Activated T-helper 1 cell treated with anti-CD3 and anti-CD28 coated beads, Interleukin-2, amount 50 U/mL, for 16 hours (primary cell): ENCODE results near the gene NR0B2.
A peak's percentile ranks its signal among the peaks of the same experiment; 100 is the strongest.

Source experiments
- DNase-seq, 2 donors: peaks; one replicate each; pipeline ENCODE4 v3.0.0-alpha.2; 2020; ENCODE audit warnings: low read depth in 1 of 2, low spot score in 1 of 2

The NR0B2 gene

DNA sequence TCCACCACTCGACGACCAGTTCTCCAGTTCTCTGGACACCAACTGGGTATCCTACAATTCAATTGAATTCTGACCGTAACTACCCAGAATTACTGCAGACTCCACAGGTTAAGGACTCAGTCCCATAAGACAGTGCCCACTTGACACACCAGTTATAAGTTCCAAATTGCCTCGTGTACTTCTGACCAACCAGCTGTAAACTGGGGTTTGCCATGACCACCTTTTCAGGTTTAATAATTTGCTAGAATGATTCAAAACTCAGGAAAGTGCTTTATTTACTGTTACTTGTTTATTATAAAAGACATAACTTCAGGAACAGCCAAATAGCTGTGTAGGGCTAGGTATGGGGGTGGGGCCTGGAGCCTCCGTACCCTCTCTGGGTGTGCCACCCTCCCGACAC lies 23.0 kb upstream of the NR0B2 start:
- no peak for DNase-seq

DNA sequence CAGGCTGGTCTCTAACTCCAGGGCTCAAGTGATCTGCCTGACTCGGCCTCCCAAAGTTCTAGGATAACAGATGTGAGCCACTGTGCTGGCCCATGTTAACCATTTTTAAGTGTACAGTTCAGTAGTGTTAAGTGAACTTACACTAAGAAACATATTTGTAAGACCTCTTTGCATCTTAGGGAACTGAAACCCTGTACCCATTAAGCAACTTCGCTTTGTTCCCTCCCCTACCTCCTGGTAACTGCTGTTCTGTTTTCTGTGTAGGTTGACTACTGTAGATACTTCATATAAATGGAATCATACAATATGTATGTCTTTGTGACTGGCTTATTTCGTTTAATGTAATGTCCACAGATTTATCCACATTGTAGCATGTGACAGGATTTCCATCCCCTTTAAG lies 18.8 kb upstream of the NR0B2 start:
- DNase-seq, result no peak

DNA sequence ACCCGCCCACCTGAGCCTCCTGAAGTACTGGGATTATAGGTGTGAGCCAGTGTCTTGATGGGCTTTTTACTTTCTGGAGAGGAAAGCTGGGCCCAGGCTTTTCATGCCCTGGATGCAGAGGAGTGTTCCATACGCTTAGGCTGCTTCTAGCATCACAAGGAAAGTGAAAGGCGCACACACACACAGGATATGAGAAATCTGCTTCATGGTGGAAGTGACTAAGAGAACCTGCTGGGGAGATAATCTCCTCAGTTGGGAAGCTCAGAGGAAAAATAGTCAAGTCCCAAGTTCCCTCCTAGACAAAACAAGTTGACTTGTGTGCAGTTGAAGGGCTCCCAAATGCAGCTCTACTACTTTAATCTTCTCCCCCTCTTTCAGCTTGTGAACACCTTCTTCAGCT lies 9.9 kb upstream of the NR0B2 start:
- no peak for DNase-seq

DNA sequence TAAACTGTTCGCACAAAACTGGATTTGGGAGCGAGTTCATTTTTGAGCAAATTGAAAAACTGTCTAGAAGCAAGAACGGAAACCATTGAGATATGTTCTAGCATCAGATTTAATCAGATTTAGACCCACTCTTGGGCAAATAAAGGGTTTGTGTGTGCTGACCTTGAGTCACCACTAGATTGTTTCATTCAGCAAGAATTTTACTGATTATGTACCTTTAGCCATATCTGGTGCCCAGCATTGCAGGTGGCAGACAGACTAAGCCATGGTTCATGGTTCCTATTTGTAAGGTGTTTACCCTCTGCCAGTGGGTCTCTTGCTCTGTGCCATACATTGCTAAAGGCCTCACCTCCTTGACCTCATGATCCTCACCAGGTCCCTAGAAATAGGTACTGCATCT lies 9.1 kb upstream of the NR0B2 start:
- no peak for DNase-seq

DNA sequence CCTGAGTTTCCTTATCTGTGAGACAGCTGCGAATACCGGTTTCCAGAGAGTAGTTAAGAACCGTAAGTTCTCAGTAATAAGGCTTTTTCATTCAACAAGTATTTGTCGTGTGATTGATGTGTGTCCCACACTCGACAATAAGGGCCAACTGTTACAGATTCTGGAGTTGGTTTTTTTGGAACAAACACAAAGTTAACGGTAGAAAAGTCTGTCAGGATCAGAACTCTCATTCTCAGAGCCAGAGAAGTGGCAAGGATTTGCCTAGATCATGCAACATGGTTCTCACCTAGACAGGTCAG lies 8.6 kb upstream of the NR0B2 start:
- DNase-seq, result no peak

DNA sequence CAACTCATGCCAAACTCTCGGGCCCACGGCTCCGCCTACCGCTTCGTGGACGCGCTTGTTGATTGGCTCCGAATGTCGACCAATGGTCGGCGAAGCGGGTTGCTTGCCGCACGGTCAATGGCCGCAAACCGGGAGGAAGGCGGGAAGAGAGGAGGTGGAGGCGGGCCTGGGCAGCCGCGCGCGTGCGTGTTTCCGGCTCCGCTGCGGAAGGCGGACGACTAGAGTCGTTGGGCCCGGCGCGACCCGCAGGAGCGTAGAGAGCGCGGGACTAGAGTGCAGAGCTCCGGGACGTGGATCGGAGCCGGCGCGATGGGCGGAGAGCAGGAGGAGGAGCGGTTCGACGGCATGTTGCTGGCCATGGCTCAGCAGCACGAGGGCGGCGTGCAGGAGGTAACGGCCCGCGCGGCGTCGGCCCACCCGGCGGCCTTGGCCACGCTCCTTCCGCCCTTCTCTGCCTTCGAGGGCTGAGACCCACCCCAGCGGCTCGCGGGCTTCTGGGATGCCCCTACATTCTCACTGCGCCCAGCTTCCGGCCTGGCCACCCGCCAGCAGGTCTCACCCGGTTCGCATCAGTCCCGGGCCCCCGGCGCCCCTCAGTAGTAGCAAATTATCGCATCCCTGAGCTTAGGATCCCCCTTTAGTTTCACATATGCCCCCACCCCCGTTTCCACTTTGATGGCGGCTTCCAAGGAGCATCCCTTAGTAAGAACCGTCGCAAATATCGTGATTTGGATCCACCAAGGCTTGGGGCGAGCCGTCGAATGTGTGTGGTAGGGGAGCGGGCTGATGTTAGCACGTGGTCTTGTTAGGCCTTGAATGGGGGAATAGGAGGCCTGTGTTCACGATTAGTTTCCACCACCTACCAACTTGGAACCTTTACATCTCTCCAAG lies 8.0 kb upstream of the NR0B2 start, which contains the start of gene NUDC:
TSS of gene NUDC (plus strand) at position 204 of the 891 bp plus-strand sequence. CDS start at position 310, 106 bp downstream.
- peak; percentile 91 for DNase-seq

DNA sequence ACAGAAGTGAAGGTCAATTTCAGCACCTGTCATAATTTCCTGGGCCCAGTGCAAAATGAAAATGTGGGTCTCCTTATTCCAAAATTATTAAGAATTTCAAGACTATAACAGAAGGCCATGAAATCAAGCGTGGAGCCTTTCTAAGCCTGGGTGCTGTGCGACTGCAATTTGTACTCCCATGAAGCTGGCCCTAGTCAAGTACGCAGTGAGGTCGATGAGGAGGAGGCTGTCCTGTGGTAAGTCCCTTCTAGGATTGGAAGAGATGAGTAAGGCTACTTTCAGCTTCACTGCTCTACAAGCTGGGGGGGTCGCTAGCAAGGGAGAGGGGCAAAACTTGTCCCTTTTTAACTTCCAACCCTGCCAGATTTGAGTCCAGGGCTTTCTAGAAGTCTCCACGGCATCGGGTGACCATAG lies 7.4 kb upstream of the NR0B2 start:
- no peak for DNase-seq

DNA sequence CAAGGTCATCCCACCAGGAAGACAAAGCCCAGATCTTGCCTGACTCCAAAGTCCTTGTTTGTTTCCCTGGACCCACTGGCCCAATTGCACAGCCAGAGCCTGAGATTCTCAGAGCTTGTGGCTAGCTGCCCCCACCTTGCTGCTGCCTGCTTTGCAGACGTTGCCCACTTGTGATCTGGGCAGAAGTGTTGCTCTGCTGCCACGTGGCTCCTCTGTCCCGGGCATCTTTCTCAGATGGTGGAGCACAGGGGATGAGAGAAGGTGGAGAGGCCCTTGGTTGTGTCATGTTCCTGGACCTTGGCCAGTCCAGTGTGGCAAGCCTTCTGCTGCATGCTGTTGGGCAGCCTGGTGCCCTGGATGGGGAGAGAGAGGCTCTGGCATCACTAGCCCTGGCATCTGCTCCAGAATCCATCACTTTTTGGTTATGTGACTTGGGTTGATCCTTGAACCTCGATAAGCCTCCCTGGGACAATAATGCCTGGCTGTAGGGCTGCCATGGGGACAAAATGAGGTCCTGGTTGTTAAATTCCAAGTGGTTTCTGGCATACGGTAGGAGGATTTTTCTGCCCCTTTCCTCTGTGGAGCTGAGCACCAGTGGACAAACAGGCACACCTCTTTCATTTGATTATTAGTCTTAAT lies 1.5 kb upstream of the NR0B2 start:
- no peak for DNase-seq

DNA sequence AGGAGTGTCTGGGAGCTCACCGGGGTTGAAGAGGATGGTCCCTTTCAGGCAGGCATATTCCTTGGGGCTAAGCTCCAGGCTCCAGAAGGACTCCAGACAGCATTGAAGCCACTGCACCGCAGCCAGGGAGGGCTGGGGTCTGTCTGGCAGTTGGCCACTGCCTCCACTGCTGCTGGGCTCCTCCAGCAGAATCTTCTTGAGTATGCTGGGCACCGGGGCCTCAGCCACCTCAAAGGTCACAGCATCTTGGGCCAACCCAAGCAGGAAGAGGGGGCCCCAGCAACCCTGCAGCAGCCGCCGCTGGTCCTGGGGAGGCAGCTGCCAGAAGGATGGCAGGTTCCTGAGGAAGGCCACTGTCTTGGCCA lies 404 bp downstream of the NR0B2 start:
- DNase-seq, result no peak

DNA sequence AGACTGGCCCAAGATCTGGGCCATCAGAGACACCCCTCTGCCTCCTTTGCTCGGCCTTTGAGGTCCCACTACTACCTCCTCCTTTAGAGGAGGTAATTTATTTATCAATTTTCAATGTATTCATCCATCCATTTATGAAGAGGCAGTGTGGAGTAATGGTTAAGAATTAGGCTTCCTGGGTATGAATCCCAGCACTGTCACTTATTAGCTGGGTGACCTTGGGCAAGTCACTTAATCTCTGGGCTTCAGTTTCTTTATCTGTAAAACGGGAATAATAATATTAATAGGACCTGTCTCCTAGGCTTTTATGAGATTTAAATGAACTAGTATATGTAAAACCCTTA lies 1.7 kb downstream of the NR0B2 start:
- no peak for DNase-seq

DNA sequence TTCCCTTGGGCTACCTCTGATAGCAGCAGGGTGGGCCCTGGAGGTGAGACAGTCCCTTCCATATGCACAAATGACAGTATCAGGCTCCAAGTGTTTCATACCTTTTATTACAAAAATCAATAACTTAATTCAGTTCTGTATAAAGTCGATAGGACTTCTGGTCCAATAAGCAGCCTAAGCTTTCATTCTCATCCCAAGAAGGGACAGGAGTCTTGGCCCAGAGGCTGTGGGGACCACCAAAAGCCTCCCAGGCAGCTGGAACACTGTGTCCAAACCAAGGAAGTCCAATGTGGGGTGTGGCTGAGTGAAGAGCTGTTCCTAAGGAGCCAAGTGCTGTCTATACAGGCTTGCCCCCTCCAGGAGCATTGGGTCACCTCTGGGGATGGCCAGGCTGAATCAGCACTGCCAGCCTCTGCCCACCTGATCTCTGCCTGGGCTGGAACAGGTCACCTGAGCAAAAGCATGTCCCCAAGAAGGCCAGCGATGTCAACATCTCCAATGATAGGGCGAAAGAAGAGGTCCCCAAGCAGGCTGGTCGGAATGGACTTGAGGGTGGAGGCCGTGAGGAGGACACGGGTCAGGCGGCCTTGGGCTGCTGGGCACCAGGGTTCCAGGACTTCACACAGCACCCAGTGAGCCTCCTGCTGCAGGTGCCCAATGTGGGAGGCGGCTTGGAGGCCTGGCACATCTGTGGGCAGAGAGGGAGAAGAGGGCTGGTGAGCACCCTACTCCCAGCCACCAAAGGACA lies 2.2 kb downstream of the NR0B2 start:
- DNase-seq, result no peak

DNA sequence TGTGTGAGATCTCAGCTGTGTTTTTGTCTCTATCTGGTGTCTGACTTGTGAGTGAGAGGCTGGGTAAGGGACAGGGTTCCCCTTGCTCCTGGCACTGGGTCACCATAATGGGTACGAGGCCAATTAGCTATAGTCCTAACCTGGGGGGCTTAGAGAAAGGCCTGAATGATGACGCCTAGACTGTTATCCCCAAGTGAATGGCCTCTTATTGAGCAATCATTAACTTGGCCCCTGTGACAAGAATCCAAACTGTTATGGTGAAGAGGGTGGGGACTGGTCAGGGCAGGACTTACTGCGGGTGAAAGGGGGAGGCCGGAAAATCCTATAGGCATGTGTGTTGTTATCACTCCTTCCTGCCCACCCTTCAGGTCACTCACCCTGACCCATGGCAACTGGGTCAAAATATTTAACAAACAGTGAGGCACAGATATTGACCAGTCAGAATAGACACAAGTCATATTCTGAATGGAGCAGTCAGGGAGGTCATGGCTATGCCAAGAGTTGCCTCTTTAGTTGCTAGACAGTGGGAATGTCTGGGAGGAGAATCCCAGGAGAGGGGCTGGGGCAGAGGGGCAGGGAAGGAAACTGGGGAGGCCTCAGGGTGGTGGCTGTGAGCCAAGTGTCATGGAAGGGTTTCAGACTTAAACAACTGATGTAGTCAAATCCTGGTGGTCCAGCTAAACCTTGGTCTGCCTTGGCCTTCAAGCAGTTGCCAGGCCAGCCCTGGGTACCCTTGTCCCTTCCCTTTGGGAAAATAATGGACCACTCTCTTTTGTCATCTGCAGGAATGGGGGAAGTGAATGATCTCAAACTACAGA lies 3.2 kb downstream of the NR0B2 start:
- no peak for DNase-seq

DNA sequence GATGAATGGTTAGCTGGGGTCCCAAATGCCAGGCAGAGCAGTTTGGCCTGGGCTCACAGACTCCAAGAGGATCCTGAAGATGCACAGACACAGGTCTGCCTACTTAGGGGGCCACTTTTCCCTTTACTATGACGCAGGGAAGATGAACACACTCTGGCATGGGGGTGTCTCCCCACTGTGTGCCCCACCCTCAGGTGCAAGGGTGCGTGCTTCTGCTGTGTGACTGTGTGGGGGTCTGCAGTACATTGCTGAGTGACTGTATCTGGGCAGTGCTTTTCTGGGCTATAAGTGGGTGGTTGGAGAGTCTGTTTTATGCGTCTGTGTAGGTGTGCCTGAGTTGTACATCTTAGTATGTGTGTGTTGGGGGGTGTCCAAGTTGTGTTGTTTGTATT lies 3.8 kb downstream of the NR0B2 start:
- no peak for DNase-seq

DNA sequence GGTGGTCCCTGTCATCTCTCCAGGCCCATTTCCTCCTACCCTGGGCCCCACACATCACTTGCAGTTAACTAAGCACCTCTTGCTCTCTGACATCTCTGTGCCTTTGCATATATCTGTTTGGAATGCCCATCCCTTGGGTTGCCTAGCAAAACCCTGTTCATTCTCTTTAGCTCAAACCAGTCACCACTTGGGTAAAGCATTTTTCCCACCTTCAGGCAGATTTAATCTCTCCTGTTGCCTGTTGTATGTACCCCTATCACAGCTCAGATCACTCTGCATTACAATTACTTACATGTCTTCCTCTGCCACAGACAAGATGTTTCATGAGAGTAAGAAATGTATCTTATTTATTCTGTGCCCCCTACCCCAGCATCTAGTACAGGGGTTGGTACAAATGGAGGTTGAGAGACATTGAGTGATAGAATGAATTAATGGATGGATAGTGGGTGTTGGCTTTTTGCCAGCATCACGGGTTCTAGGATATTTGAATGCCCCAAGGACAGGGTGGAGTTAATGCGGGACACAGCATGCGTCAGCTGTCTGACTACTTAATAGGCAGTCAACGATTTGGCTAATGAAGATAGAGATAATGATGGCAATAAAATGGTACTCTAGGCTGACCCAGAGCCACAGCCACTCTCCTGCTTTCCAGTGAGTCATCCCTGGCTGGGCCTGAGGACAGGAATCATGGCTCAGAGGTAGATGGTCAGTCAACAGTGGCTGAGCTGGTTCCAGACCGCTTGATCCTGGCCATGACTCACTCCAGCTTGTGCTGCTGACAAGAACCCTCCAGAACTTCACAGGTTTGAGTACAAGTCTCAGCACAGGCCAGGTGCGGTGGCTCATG lies 6.5 kb downstream of the NR0B2 start:
- no peak for DNase-seq

DNA sequence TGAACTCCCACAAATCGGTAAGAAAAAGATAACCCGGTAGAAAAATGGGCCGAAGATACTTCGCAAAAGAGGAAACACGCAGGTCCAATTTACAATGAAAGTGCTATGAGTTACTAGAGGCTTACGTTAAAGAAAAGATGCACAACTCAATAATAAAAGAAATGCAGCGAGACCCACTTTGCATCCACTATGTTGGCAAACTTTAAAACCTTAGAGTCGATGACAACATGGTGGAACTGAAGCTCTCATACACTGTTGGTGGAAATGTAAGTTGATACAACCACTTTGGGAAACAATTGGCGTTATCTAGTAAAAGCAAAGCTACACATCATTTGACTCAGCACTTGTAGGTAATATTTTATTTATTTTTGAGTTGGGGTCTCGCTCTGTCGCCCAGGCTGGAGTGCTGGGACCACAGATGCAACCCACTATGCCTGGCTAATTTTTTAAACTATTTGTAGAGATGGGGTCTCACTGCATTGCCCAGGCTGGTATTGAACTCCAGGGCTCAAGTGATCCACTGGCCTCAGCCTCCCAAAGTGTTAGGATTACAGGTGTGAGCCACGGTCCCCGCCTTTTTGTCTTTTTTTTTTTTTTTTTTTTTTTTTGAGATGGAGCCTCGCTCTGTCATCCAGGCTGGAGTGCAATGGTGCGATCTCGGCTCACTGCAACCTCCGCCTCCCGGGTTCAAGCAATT lies 12.8 kb downstream of the NR0B2 start:
- DNase-seq, result no peak

DNA sequence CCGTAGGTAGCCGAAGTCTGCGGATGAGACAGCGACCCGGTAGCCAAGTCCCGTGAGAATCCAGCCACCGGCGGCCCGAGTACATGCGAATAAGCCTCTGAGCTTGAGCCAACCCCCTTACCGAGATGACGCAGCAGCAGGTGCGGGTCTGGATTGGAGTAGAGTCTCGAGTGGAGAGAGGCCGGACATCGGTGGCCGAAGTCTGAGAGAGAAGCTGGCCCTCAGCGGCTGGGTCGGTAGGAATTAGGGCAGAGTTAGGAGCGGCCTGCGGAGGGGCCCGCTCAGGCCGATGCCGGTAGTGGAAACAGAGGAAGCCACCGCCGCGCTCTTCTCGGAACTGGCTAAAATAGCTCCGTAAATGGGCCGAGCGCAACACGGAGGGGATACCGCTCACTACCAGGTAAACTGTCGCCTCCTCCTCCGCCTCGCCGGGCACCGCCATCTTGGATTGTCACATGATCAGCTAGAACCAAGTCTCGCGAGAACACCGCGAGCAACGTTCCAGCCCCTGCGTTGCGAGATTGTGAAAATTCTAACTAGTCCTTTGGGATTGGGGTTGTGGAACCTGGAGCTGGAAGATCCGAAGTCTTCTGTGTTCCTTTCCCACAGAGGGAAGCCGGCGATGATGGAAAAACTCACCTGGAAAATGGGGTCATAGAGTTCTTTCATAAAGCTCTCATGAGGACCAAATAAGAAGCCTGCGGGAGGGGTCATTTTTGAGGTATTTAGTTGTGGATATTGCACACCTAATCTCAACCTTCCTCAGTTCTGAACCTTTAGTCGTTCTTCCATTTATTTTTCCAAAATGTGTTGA lies 13.6 kb downstream of the NR0B2 start, which contains the start of gene GPATCH3:
TSS of gene GPATCH3 (minus strand) at position 467 of the 814 bp plus-strand sequence. CDS start at position 442, 25 bp downstream.
- DNase-seq, result peak; percentile 72 to 73

DNA sequence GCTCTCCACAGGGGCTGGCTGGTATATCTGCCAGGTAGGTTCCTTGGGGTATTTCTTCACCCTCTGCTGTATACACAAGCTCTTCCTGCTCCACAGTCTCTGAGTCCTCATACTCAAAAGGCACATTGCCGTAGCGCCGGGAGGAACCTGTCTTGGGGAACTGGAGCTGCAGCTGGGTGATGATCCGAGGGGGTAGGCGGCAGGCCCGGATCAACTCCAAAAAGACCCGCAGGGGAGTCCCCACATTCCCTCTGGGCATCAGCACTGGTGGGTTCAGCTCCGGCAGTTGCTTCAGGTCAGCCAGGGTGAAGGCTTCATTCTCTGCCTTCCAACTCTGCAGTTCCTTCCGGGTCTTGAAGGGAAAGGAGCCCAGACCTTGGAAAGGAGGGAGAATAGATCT lies 16.4 kb downstream of the NR0B2 start:
- no peak for DNase-seq

DNA sequence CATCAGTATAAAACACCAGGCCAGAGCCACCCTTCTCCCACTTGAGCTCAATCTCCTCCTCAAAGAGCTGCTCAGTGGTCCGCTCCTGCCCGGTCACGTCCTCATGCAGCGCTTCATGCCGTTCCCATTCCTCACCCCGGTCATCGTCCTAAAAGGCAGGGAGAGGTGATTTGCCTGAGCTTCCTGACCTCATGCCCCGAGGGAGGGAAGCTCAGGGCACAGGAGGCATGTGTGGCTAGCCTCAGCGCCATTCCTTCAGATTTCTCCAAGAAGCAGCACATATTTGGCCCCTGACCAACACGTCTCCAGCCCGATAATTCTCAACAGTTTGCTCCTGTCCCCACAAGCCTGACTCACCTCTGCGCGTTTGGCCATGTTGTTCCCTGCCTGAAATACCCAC lies 19.5 kb downstream of the NR0B2 start:
- no peak for DNase-seq

DNA sequence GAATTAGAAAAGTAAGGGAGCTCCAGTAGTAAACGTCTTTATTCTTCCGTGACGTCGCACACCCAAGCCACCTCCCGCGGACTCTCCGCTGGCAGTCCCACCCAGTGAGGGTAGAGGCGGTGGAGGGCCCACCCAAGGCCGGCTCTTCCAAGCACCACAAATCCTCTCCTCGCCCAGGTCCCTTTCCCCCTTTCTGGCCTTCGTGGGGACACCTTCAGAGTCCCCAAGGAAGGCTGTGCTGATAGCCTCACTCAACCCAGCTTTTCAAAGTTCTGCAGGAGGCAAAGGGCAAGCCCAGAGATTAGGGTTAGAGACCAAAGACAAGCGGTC lies 23.3 kb downstream of the NR0B2 start:
- no peak for DNase-seq
